Uterus (tissue), 2 donors: ENCODE data around the gene TNNC2.

Experiments
- CTCF ChIP-seq, 4 experiments: fragments of 200-600 bp in 2 of 4; fragments of 450-650 bp in 2 of 4; sonication (generic) in 2 of 4; IDR thresholded peaks; one replicate each; pipeline ENCODE4 v1.5.1; 2016 to 2019; ENCODE audit warnings: antibody characterized with exemption in 4 of 4, mild to moderate bottlenecking in 2 of 4, moderate library complexity in 1 of 4
- POLR2A ChIP-seq, 2 donors: fragments of 450-650 bp; IDR thresholded peaks; one replicate each; pipeline ENCODE4 v1.6.1; 2016; ENCODE audit warnings: antibody characterized with exemption in 2 of 2, mild to moderate bottlenecking in 1 of 2, moderate library complexity in 1 of 2

DNA sequence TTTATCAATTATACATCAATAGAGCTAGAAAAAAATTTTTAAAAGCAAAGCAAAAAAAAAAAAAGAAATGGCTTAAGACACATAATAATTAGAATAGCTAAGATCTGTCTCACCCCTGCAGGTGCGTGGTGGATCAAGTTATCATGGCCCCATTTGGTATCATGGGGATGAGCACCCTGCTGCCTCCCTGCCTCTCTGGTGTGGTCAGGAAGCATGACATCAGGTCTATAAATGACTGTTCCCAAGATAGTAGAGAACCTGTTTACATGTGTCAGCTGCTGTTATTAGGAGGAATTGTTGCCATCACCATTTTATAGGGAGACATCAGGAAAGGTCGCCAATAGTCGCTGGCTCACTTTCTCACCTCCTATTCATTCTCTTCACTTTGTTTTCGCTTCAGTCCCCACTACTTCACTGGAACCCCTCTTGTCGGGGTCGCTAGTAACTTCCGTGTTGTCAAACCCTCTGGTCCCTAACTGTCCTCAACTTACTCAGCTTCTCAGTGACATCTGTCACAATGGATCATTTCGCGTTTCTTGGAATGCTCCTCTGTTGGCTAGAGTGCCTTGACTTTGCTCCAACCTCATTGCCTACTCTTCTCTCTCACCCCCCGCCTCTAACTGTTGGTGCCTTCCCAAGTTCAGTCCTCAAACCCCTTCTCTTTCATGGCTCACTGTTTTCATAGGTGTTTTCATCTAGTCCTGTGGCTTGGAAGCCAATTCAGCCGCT, 30.6 kb downstream of the TNNC2 start:
- TF ChIP-seq POLR2A (IDR thresholded peaks at IDR 0.05) (no peak), CTCF (IDR thresholded peaks at IDR 0.05) (no peak)
